Measurements from ENCODE around the gene RERE. TPM values are rescaled to one million over a fixed set of nuclear protein-coding genes. Genes with fewer than 3 reads are reported as not detected.

The RERE gene
- polyA plus RNA-seq, 1 of the 3 experiments (the other 2 are of a cell fraction) = 8.1 TPM

GRCh38 chr1:8602471-8603219 lies 214.8 kb downstream of the RERE start:
- Histone ChIP-seq H2AFZ (ENCODE audit: low read depth) (no peak overlapping the region), H3K9me3 (no peaks in the 10 kb centered on the region), H3F3A (replicated peaks; ENCODE audit: insufficient read depth) (peaks cover 13% of the 10 kb centered on the region), H3K4me1 (ENCODE audit: control insufficient read depth in 1 of 2, insufficient read depth in 2 of 2, low read depth in 1 of 2, low read length in 1 of 2) (peaks cover 20 to 41% of the 10 kb centered on the region in 2 experiments; a peak in 3 of 4 replicates), H3K4me3 (ENCODE audit: low read depth in 2 of 2, low read length in 1 of 2) (no peak overlapping the region), H3K27ac (ENCODE audit: low read depth in 2 of 2, low read length in 1 of 2) (no peak overlapping the region; a peak in 1 of 4 replicates), H4K20me1 (ENCODE audit: insufficient read depth) (peaks cover 4% of the 10 kb centered on the region; the same call in 1 of the 2 replicates), H3K79me2 (ENCODE audit: insufficient read depth) (no peaks in the 10 kb centered on the region; the same call in none of the 2 replicates), H3K9me2 (no peaks in the 10 kb centered on the region), H3K27me3 (ENCODE audit: insufficient read depth) (no peaks in the 10 kb centered on the region), H3K36me3 (replicated peaks in 1 of 2; ENCODE audit: control insufficient read depth in 1 of 2, insufficient read depth in 2 of 2, low read length in 1 of 2) (no peaks in the 10 kb centered on the region), H3K4me2 (no peak overlapping the region; the same call in 1 of the 2 replicates), H3K9ac (no peak overlapping the region)
- TF ChIP-seq RXRA (IDR thresholded peaks at IDR 0.05; ENCODE audit: borderline replicate concordance, low read depth) (no peak), EZH2phosphoT487 (IDR thresholded peaks at IDR 0.05; ENCODE audit: borderline replicate concordance, low read depth) (no peak), FOXJ3 (CRISPR knock-in tag; IDR thresholded peaks at IDR 0.05) (no peak), TAF1 (IDR thresholded peaks at IDR 0.05; ENCODE audit: borderline replicate concordance, low read depth, low read length) (no peak), TCF12 (IDR thresholded peaks at IDR 0.05) (no peak), REST (IDR thresholded peaks at IDR 0.05; ENCODE audit: low read depth, low read length) (no peak), GATA2 (CRISPR knock-in tag; IDR thresholded peaks at IDR 0.05) (no peak), FOXM1 (IDR thresholded peaks at IDR 0.05; ENCODE audit: low read depth) (no peak), EP300 (IDR thresholded peaks at IDR 0.05; ENCODE audit: borderline replicate concordance in 1 of 2, low read depth in 1 of 2, low read length in 1 of 2) (no peak), IRF3 (IDR thresholded peaks at IDR 0.05; ENCODE audit: low read depth, low read length) (no peak), SIN3A (IDR thresholded peaks at IDR 0.05; ENCODE audit: borderline replicate concordance, low read depth, low read length) (no peak), CTCF (IDR thresholded peaks at IDR 0.05) (no peak)
- CTCF ChIA-PET = interaction anchor here (1.0 kb wide), 3 partner anchors 9 to 42 kb away, joined by 3 to 4 read pairs (median 3); no protein-coding TSS in a partner anchor
- DNase-seq = no peak
- 80% methylated on average over 5 of the region's 5 CpGs for WGBS (ENCODE audit: low lambda C conversion rate)
- POLR2A ChIA-PET = no interaction called here

Data from SK-N-SH (cell line).